ENCODE data around the gene LRRC17.

LRRC17 gene

DNA sequence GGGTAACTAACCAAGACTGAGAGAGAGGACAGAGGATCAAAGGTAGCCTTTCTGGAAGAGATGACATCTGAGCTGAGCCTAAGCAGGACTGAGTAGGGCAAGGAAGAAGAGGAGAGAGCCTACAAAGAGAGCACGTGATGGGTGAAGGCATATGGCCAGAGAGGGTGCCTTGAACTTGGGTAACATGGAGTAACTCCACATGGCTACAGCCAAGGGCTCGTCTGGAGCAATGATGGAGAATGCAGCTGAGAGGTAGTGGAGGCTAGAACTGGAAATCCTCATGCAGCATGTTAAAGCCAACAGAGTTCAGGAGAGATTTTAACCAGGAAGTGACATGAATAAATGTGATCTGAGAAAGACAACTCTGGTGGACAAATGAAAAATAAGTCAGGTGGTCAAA is 77.8 kb downstream of the LRRC17 start:
- no peak for DNase-seq

GRCh38 chr7:102991077-102991539 is 78.3 kb downstream of the LRRC17 start:
- DNase-seq, result no peak

- no peak for DNase-seq
Measured at GRCh38 chr7:102991540-102992214, 78.9 kb downstream of the LRRC17 start.

DNA sequence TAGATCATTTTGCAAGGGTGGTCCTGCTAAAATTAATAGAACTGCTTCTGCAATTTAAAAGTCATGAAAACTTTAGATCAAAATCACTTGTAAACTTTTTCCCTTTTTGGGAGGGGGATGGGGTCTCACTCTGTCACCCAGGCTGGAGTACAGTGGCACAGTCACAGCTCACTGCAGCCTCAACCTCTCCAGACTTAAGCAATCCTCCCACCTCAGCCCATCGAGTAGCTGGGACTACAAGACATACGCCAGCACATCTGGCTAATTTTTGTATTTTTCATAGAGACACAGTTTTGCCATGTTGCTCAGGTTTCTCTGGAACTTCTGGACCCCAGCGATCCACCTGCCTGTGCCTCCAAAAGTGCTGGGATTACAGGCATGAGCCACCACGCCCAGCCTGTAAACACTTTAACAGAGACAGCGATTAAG is 79.7 kb downstream of the LRRC17 start:
- DNase-seq, result no peak

- DNase-seq, result no peak
Measured at GRCh38 chr7:102992938-102993717, 80.3 kb downstream of the LRRC17 start.

DNA sequence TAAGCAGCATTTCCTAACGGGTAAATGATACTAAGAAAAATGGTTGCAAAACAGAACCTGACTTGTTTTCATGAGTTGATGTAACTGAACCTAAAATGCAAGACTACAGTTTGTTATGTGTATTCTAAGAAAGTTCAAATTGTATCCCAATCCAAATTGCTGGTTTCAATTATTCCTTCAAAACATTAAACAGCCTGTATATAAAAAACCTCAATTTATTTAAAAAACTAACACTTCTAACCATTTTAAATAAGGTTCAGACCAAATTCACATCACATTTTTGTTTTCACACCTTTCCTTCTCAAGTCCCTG is 80.9 kb downstream of the LRRC17 start:
- DNase-seq, result no peak

DNA sequence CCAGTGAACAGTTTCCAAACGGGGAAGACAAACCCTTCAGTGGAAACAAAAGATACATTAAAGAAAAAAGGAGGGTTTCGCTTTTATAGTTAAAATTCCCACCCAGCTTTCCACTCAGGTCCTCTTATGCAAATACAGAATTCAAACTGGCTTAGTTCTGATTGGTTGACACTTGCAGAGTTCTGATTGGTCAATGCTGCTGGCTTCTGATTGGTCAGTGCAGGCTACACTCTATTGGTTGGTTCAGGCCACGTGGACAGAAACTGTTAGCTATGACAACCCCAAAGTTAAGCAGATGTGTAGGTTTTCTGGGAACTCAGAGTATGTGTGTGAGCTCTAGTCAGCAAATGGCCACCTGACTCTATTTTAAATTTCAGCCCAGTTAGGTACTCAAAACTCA is 81.8 kb downstream of the LRRC17 start:
- no peak for DNase-seq

All from right hindlimb (tissue), 1 donor.